NCI-H1436 treated with DMSO at 0.1 percent for 48 hours (cell line): Measurements from ENCODE around the gene TNS1.

Experiments
- DNase-seq: peaks from one replicate; lab custom pipeline; 2025; lab: John Stamatoyannopoulos, UW

Gene TNS1

GRCh38 chr2:217832115-217832514 is 170.7 kb downstream of the TNS1 start:
- DNase-seq, result no peak

GRCh38 chr2:217831306-217831705 is 171.5 kb downstream of the TNS1 start:
- DNase-seq, result no peak

- DNase-seq, result no peak
Measured at GRCh38 chr2:217830807-217831206, 172.0 kb downstream of the TNS1 start.

- DNase-seq, result no peak
Measured at GRCh38 chr2:217830061-217830460, 172.7 kb downstream of the TNS1 start.

GRCh38 chr2:217829420-217829819 is 173.4 kb downstream of the TNS1 start:
- DNase-seq, result no peak

- DNase-seq, result no peak
Measured at GRCh38 chr2:217828336-217828735, 174.5 kb downstream of the TNS1 start.

- DNase-seq, result no peak
Measured at GRCh38 chr2:217827430-217828201, 175.2 kb downstream of the TNS1 start.

GRCh38 chr2:217826991-217827390 is 175.8 kb downstream of the TNS1 start:
- DNase-seq, result no peak

- no peak for DNase-seq
Measured at GRCh38 chr2:217826520-217826919, 176.3 kb downstream of the TNS1 start.

- no peak for DNase-seq
Measured at GRCh38 chr2:217825469-217826235, 177.1 kb downstream of the TNS1 start.

- no peak for DNase-seq
Measured at GRCh38 chr2:217824223-217824622, 178.6 kb downstream of the TNS1 start.

GRCh38 chr2:217823626-217824025 is 179.2 kb downstream of the TNS1 start:
- no peak for DNase-seq

GRCh38 chr2:217822296-217823252 is 180.2 kb downstream of the TNS1 start:
- no peak for DNase-seq

GRCh38 chr2:217821536-217822147 is 181.2 kb downstream of the TNS1 start:
- DNase-seq, result no peak

GRCh38 chr2:217820904-217821303 is 181.9 kb downstream of the TNS1 start:
- DNase-seq, result no peak

GRCh38 chr2:217820091-217820819 is 182.5 kb downstream of the TNS1 start:
- no peak for DNase-seq

- DNase-seq, result no peak
Measured at GRCh38 chr2:217818293-217818850, 184.4 kb downstream of the TNS1 start.

- DNase-seq, result no peak
Measured at GRCh38 chr2:217817466-217818292, 185.1 kb downstream of the TNS1 start.

- no peak for DNase-seq
Measured at GRCh38 chr2:217816396-217816869, 186.4 kb downstream of the TNS1 start.

GRCh38 chr2:217813828-217814227 is 189.0 kb downstream of the TNS1 start:
- DNase-seq, result no peak
